Tibial nerve (tissue), 4 donors: Measurements from ENCODE around the gene CASQ2.
A peak's percentile ranks its signal among the peaks of the same experiment; 100 is the strongest.

Experiments used
- EP300 ChIP-seq, 2 donors: sonication (generic); formaldehyde crosslinking; IDR thresholded peaks; one replicate each; pipeline ENCODE4 v1.6.1; 2017; ENCODE audit warnings: antibody characterized with exemption in 2 of 2, mild to moderate bottlenecking in 1 of 2
- POLR2A ChIP-seq, 2 donors: fragments of 450-650 bp; IDR thresholded peaks; one replicate each; pipeline ENCODE4 v1.6.1; 2017; ENCODE audit warnings: antibody characterized with exemption in 2 of 2, mild to moderate bottlenecking in 2 of 2, moderate library complexity in 2 of 2
- TF ChIP-seq, protein P1 (sequence below), 5 experiments: fragments of 200-600 bp in 3 of 5; fragments of 450-650 bp in 2 of 5; sonication (generic) in 3 of 5; IDR thresholded peaks; one replicate each; pipeline ENCODE4 v1.5.1; 2016 to 2019; ENCODE audit warnings: antibody characterized with exemption in 5 of 5, mild to moderate bottlenecking in 3 of 5, moderate library complexity in 2 of 5

DNA sequence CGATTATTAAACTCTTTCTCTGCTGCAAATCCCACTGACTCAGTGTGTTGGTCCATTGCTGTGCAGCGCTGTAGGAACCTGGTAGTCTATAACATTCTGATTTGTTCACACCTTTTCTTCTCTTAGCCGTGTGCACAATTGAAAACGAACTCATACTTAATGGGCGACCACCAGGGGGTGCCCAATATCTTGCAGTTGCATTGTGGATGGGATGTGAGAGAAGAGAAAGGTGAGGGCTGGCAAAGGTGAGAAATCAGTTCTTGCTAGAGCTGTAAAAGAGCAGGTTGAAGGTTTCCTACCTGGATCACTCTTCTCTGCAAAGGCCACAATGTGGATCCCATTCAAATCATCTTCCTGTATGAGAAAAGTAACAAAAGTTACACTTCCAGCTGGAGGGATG is 51.0 kb downstream of the CASQ2 start:
- TF ChIP-seq, protein P1, sequence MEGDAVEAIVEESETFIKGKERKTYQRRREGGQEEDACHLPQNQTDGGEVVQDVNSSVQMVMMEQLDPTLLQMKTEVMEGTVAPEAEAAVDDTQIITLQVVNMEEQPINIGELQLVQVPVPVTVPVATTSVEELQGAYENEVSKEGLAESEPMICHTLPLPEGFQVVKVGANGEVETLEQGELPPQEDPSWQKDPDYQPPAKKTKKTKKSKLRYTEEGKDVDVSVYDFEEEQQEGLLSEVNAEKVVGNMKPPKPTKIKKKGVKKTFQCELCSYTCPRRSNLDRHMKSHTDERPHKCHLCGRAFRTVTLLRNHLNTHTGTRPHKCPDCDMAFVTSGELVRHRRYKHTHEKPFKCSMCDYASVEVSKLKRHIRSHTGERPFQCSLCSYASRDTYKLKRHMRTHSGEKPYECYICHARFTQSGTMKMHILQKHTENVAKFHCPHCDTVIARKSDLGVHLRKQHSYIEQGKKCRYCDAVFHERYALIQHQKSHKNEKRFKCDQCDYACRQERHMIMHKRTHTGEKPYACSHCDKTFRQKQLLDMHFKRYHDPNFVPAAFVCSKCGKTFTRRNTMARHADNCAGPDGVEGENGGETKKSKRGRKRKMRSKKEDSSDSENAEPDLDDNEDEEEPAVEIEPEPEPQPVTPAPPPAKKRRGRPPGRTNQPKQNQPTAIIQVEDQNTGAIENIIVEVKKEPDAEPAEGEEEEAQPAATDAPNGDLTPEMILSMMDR (IDR thresholded peaks at IDR 0.05): peak; percentile 36 to 72 (median 43)
- TF ChIP-seq POLR2A (IDR thresholded peaks at IDR 0.05): no peak
- TF ChIP-seq EP300 (IDR thresholded peaks at IDR 0.05): no peak
